GM18873 (cell line): Measurements from ENCODE around the gene AJAP1.

Experiments used
- ATAC-seq: cut with Tn5 transposase; IDR thresholded peaks from one replicate; pipeline ENCODE4 v1.9.1; 2021; ENCODE audit warnings: mild to moderate bottlenecking, moderate library complexity, moderate number of reproducible peaks; ENCODE audit not compliant: unreplicated experiment, low FRiP score

The AJAP1 gene

DNA sequence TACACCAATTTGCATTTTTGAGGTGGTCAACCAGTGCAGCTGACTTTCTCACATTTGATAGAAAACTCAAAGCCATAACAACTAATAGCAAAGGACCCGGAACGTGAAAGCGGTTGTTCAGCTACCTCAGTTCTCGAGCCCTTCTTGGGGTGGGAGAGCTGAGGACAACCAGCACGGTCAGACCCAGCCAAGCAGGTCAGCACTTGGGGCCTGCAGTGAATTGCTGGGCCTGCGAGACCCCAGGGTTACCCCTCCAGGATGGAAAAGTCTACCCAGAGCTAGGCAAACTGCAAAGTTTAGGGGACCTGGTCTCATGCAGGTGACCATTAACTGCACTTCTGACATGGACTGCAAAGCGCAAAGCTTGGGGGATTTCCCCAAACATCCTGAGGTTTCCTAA is 23.8 kb upstream of the AJAP1 start:
- no peak for ATAC-seq

DNA sequence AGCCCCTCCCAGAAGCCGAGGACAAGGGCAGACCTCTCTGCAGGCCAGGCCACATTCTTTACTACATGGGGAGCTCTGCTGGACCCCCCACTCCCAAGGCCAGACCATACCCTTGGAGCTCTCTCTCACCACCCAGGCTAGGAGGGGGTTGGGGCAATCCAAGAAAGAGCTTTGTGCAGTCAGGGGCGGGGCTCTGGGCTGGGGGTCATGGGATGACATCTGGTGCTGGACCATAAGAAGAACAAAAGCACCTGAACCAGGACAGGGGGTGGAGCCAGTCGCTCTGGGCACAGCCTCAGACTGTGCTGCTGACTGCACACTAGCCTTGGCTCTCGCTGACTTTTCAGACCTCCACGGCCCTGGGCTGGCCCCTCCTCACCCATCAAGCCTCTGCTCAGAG is 23.1 kb upstream of the AJAP1 start:
- ATAC-seq, result no peak

DNA sequence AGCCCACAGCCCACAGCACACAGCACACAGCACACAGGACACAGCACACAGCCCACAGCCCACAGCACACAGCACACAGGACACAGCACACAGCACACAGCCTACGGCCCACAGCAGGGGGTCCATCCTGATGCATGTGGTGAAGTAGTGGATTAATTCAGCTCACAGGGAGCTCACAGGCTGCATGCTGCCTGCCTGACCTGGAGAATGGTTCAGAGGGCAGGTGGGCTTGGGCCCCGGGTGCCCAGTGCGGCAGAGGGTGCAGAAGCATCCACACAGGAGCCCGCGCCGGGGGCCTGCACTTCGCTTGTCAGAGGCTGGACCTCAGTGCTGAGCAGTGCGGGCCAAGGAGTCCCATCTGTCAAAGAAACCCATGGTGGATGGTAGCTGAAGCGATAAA is 21.1 kb upstream of the AJAP1 start:
- ATAC-seq, result no peak

DNA sequence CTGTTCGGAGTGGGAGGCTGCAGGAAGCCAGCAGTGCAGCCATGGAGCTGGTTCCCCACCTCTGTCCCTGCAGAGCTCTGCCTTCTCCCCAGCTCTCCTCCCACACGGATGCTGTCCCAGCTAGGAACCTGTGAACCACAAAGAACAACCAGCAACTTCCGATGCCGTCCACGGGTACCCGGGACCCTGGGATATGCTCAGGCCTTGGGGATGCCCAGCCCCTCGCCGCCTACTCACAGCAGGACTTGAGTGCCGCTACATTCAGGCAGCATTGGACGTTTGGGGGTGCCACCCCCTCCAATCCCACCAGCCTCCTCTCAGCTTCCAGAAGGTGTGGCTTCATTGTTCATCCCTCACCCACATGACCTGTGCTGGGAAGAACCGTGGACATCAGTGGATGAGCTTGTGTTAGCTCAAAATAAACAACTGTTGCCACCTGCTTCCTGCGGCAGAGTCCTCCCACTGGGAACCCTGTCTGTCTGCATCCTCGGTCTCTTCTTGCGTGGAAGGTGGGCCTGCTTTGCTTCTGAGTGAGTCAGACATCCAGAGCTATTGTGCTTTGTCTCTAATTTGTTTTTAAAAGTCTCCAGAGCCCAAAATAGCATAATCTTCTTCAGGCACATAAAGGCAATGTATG is 20.1 kb upstream of the AJAP1 start:
- ATAC-seq, result no peak

DNA sequence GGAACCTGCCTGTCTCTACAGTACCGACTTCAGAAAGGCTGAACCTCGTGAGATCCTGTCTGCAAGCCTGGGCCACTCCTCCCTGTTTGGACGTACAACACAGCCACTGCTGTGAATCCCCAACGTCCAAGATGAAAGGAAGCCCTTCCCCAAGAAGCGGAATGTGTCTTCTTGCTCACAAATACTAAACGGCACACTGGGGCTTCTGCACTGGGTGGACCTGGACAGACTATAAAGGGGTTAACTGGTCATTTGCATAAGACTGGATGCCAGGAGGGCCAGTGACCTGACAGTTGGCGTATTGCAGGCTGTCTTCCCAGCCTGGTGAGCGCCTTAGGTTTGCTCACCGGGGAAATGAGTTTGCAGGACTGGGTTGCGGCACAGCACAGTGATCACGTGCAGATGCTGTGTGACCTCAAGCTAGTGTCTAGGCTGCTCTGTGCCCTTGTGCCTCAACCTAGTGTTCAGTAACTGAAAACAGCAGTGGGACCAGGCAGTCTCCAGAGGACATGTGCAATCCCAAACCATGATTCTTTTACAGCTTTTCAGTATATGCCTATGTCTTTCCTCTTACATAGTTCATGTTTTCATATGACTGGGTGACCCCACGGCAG is 19.5 kb upstream of the AJAP1 start:
- ATAC-seq, result no peak

DNA sequence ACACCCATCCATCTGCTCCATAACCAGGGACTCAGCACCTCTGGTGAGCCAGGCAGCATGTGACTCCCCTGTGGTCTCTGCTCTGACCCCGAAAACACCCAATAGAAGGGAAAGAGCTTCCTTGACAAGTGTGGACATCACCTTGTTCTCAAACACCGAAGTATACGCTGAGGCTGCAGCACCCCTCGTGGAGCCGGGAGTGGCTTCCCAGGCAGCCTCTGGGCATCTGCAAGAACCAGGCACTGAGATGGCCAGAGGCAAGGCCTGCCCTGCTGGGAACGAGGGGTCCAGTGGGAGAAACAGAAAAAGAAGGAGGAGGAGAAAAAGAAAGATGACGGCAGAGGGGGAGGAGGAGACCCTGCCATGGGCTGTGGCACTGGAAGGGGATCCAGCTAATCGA is 18.2 kb upstream of the AJAP1 start:
- ATAC-seq, result no peak

DNA sequence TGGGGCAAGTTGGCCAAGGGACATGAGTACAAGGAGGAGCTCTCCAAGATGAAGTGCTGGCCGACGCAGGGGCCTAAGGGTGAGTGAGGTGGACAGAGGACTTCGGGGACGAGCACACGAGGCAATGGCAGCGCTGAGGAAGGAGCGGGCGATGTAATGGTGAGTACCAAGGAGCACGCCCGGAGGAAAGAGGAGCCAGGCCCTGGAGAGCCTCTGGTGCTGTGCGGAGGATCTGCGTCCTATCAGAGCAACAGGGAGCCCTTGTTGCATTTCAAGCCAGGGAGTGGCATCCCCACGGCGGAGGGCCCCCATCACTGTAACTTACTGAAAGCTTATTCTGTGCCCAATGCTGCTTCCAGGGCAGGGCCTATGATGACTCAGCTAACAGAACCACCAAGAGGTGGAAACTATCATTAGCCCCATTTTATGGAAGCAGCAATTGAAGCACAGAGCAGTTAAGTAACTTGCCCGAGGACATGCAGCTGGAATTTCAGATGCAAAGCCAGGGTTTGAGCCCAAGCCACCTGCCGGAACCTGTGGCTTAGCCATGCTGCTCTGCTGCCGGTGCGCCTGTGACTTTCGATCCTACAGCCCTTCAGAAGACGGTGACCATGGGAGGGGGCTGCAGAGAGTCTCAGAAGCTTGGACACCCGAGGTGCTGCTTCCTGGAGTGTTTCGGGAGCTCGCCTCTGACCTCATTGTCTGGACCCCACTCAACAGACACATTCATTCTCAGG is 17.6 kb upstream of the AJAP1 start:
- no peak for ATAC-seq

DNA sequence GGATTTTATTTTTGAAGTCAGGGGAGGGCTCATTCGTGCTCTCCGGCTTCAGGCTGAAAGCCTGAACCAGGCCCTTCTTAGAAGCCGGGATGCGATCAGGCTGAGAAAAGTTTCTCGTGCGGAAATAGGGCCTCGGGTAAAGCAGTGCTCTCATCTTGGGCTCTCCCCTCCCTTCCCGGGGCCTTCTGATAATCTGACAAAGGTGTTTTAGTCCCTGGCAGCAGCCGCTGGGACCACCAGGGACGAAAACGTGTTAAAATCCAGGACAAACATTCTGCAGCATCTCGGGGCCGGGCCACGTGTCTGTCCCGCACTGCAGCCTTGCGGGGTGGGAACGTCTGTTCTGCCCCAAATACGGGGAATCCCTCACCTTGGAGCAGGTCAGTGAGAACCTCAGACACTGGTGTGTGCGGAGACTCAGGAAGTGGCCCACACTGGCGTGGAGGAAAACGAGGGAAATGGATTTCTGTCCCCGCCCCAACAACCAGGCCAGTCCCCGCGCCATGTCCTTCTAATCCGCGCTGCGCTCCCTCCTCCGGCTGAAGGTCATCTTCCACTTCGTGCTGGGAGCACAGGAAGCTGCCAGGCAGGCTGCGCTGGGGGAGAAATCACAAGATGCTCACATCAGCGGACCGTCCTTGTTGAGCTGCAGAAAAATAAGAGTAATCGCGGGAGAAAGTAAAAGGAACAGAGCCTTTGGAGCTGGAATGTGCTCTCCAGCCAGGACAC is 16.6 kb upstream of the AJAP1 start:
- no peak for ATAC-seq

DNA sequence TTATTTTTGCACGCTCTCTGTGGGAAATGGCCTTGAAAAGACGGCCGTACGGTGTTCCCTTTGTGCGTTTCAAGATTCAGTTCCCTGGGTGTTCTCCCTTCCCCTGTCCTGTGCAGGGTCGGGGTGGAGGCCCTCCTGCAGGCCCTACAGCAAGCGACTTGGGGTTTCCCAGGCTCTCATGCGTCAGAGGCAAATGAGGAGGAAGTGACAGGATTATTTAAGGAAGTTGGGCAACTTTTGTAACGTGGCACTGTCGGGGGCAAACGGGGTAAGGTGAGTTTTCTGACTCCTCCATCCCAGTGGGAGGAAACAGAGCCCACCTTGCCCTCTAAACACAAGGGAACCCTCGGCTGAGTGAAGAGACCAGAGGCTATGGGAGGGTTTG is 16.1 kb upstream of the AJAP1 start:
- ATAC-seq, result no peak

DNA sequence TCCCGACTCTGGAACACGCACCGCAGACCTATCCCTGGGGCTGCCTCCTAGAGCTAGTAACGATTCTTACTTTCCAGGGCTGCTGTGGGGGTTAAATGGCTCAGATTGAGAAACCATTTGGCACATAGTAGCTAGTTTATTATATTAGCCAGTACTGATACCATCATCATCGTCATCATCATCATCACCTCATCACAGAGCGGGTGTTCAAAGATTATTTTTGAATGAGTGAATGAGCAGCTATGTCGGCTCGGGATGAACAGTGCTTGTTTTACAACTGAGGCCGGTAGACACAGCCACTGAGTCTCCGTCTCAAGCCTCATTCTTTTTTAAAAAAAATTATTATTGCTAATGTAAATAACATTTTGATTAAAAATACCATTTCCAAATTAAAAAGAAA is 13.5 kb upstream of the AJAP1 start:
- no peak for ATAC-seq

DNA sequence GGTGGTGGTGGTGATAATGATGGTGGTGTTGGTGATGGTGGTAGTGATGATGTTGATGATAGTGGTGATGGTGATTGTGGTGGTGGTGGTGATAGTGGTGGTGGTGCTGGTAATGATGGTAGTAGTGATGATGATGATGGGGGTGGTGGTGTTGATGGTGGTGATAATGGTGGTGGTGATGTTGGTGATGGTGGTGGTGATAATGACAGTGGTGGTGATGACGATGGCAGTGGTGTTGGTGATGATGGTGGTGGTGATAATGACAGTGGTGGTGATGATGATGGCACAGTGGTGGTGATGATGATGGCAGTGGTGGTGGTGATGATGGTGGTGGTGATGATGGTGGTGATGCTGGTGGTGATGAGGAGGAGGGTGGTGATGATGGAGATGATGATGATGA is 7.0 kb upstream of the AJAP1 start:
- no peak for ATAC-seq

DNA sequence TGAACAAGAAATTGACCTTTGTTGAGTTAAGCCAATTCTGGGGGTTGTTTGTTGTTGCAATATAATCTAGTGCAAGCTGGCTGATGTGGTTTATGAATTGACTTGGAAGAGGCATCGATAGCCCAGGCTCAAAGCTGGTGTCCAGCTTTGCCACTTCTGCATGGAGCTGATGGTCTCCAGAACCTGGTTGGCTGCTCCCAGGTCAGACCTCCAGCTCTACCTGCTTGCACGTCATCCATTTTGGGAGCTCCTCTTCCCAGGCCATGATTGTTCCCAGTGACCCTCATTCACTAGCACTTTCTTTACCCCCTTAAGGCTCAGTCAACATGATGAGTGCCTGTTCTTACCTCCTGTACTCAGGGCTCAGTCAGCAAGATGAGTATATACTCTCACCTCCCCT is 5.8 kb upstream of the AJAP1 start:
- no peak for ATAC-seq

DNA sequence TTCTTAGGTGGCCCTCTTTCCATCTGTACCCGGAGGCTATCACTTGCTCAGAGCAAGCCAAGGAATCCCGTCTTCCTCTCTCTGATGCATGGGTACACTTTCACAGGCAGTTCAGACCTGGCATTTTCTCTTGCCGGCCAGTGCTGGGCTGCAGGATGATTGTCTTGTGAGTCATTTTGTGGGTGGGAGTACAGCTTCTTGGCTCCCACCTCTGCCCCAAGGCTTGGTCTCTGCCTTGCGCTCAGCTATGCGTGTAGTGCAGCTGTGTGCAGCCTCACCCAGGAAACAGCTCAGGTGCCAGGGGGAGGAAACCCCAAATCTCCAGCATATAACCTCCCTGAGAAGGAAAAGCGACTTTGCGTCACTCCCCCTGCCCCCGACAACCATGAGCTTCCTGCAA is 3.9 kb upstream of the AJAP1 start:
- no peak for ATAC-seq

DNA sequence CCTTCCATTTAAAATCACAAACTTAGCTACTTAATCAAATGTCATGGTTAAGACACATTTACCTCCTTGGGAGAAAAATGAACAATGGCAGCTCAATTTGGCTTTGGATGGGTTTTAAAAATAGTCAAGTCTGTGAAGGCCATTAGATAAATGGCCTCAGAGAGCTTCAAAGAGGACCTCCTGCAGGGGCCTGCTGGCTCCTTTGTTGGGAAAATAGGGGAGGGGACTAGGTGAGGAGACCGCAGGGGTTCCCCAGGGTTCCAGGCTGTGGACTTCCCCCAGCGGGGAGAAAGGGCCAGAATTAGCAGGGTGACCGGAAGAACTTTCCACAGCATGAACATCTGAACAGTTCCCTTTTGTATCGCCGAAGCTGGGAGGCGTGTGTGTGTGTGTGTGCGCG is 3.4 kb upstream of the AJAP1 start:
- ATAC-seq, result no peak

DNA sequence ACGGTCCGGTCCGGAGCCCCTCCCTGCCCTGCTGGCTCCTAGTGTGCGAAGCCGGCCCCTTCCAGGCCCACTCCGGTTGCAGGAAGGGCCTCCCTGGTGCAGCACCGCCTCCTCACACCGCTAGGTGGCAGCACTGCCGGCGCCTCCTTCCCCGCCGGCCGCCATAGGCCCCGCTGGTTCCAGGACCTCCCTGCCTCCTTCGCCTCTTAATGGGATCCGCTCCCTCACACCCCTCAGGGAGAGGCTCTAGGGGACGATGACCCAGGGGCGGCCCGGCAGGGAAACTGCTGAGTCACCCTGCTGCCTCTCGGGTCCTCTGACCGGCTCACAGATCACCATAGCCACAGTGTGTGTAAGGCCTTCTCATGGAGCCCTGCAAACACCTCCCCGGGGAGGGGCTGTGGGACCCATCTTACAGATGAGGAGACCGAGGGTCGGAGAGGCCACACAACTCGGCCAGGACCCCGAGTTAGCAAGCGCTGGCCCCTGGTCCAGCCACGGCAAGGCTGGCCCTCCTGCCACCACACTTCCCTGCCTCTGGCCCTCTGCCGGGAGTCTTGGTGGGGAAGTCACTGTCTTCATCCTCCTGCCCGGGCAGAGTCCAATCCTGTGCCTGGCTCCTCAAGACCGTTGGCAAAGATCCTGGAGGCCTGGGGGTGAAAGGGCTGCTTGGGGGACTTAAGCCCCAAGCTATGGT is 1.6 kb upstream of the AJAP1 start:
- ATAC-seq, result no peak

DNA sequence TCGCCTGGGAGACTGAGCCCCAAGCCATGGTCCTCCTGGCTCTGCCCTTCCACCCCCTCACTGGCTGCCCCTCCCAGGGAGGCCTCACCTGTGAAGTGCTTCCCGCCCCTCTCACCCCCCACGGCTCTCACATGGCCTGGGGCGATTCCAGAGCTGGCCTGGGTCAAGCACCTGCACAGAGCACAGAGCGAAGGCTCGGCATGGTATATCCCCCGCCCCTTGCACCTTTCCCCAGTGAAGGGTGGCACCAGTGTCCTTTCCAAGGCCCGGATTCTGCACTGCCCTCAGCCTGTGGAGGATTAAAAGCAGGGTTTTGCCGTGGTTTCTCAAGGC is 1.1 kb upstream of the AJAP1 start:
- no peak for ATAC-seq

DNA sequence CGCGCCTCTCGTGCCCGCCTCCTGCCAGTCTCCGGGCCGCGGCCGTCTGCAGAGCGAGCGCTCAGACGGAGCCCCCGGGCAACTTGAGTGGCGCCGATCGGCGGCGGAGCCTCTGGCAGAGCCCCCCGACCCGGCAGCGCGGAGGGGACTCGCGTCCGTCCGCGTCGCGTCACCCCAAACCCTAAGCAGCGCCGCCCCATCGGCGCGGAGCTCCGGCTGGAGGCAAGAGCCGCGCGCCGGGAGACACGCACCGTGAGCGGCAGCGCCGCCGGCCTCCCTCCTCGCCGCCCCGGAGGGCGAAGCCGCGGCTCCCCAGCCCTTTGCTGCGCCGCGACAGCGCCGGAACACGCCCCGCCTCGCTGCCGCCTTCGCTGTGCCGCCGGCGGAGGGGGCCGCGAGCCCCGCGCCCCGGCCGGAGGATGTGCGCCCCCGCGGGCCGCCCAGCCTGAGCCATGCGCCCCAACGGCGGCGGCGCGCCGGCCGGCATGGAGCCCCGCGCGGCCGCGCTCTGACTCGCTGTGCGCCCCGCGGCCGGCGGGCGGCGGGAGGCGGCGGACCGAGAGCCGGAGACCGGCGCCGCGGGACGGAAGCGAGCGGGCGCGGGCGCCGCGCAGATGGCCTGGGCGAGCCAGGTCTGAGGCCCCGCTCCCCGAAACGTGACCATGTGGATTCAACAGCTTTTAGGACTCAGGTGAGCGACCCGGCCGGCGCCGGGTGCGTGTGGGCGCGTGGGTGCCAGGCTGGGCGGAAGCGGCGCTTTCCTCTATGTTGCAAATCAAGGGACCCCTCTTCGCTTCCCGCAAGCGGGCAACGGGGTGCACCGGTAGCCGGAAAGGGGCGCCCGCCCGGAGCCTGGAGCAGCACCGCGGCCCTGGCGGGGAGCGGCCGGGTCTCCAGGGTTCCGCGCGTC is 610 bp downstream of the AJAP1 start:
- ATAC-seq, result no peak

DNA sequence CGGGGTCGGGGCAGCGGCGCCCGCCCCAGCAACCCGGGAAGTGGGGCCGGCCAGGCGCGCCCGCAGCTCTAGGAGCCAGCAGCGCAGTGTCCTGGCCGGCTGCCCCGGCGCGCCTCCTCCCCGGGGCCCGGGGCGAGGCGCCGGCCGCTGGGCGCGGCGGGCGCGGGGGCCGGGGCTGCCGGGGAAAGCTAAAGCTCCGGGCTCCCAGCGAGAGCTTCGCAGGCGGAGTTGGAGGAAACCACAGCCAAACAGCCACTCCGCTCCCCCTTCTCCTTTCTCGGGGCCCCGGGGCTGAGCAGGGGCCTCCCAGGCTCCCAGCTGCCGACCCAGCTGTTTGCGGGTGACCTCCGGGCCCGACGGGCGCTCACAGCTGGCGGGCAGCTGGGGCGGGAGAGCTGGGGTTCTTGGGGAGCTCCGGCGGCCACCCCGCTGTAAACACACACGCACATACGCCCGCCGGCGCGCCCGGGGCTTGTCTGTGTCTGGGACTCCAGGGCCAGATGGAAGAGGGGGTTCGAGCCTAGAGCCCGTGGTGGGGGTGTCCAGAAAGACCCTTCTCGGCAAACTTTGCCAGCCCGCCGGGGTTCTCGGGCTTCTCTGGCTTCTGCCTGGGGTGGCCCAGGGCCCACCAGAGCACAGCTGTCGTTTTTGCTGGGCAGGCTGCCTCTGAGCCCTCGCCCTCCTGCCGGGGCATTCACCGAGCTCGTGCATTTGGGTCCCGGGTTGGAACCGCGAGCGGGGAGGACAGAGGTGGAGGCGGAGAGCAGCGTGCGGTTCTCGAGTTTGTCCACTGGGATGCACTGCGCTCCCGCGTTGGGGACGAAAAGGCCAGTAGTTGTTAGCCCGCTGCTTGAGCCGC is 1.5 kb downstream of the AJAP1 start:
- no peak for ATAC-seq

DNA sequence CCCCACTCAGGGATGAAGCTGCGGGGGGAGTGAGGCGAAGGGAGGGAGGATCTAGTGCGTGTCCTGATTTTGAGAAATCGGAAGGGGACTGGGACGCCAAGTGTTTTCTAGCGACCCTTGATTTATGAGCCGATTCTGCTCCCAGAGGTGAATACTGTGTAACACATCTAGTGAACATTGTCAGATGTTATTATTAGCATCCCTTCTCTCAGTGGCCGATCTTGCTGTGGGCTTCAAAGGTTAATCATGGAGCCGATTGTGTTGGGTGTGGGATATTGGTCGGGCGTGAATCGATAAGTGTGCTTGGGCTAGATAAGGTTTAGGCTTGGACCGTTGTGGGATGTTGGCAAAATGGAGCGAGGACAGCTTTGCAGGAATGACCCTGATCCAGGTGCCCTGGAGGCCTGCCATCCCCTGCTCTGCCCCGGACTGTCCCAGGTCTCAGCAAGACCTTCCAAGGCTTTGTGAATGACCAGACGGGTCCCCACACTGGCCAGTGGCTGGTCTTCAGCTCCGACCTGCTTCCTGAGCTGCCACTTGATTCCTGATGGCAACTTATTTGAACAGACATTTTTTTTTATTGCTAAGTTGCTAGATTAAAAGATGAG is 2.2 kb downstream of the AJAP1 start:
- no peak for ATAC-seq
